K562 (cell line): Measurements from ENCODE around the gene ZNF829. TPM values are rescaled to one million over a fixed set of nuclear protein-coding genes. Genes with fewer than 3 reads are reported as not detected.

Experiments used
- ATAC-seq: fragments of 200-7000 bp; cut with Tn5 transposase; 3 replicates; pipeline ENCODE4 v1.9.1; 2020; ENCODE audit warnings: moderate library complexity
- BruUV-seq: library from RNA; stranded (reverse); fragments of 400-500 nt; replicated peaks from 2 replicates; lab custom pipeline; 2021; lab: Mats Ljungman, UMichigan
- CTCF ChIA-PET: fragments of 300-600 bp; formaldehyde crosslinking; extraction: SDS; loops from one replicate; lab custom pipeline; 2021; ENCODE audit warnings: low intra/inter-chr PET ratio; lab: Yijun Ruan, JAX
- POLR2A ChIA-PET: fragments of 300-600, 350-650 bp; sonication (Branson Sonifier 250); formaldehyde crosslinking; extraction: SDS; loops from one replicate; lab custom pipeline; 2021; ENCODE audit warnings: antibody characterized with exemption, inconsistent platforms; lab: Yijun Ruan, JAX
- DNase-seq, 4 experiments: peaks; one replicate each; pipeline versions ENCODE4 v3.0.0 to v3.0.0-alpha.2; 2011 to 2018; ENCODE audit warnings: low spot score in 3 of 4, mixed read lengths in 3 of 4; ENCODE audit errors: extremely low read depth in 1 of 4
- FAIRE-seq: peaks from 2 replicates; lab custom pipeline; 2011; peaks lifted over from hg19 to GRCh38; lab: Jason Lieb, UNC
- H2AFZ ChIP-seq: 2 replicates; pipeline ENCODE4 v1.6.0; 2011; ENCODE audit warnings: low read depth, low read length, control low read depth, inconsistent platforms
- H3K27ac ChIP-seq: fragments of 200-600 bp; 3 replicates; pipeline ENCODE4 v1.8.0; 2011; ENCODE audit warnings: low read depth, mild to moderate bottlenecking, control low read depth, inconsistent platforms, low read length, moderate library complexity, mixed read lengths; ENCODE audit errors: extremely low read depth
- H3K27me3 ChIP-seq, 2 experiments: fragments of 300-600 bp in 1 of 2; 2 replicates in 1 of 2; 3 replicates in 1 of 2; pipeline versions ENCODE4 v1.6.0 to v1.8.0; 2011; ENCODE audit warnings: inconsistent platforms in 2 of 2, low read length in 2 of 2, mild to moderate bottlenecking in 1 of 2, mixed read lengths in 1 of 2, moderate library complexity in 1 of 2; ENCODE audit not compliant: control insufficient read depth in 2 of 2, insufficient read depth in 2 of 2
- H3K36me3 ChIP-seq: fragments of 300-600 bp; 3 replicates; pipeline ENCODE4 v1.8.0; 2011; ENCODE audit warnings: mild to moderate bottlenecking, low read length, inconsistent platforms; ENCODE audit not compliant: control insufficient read depth, insufficient read depth
- H3K4me1 ChIP-seq, 2 experiments: fragments of 200-600 bp in 1 of 2; replicated peaks in 1 of 2; 2 replicates in 1 of 2; 3 replicates in 1 of 2; pipeline versions ENCODE4 v1.5.1 to v1.8.0; 2011; ENCODE audit warnings: inconsistent platforms in 2 of 2, low read length in 2 of 2, mild to moderate bottlenecking in 1 of 2, mixed read lengths in 1 of 2, moderate library complexity in 1 of 2; ENCODE audit not compliant: control insufficient read depth in 2 of 2, insufficient read depth in 2 of 2
- H3K4me2 ChIP-seq: 2 replicates; pipeline ENCODE4 v1.6.1; 2011; ENCODE audit warnings: low read length, control low read depth, inconsistent platforms, mixed read lengths; ENCODE audit not compliant: insufficient read depth
- H3K4me3 ChIP-seq: fragments of 200-600 bp; sonication (generic), shearing (Covaris generic); 2 replicates; pipeline ENCODE4 v1.5.1; 2016; ENCODE audit warnings: control low read depth, inconsistent platforms
- H3K79me2 ChIP-seq: fragments of 200-600 bp; 3 replicates; pipeline ENCODE4 v1.8.0; 2011; ENCODE audit warnings: low read length, inconsistent platforms; ENCODE audit not compliant: control insufficient read depth, insufficient read depth
- H3K9ac ChIP-seq, 2 experiments: 2 replicates each; pipeline versions ENCODE4 v1.6.0 to v1.6.1; 2011; ENCODE audit warnings: low read depth in 2 of 2, low read length in 2 of 2, control low read depth in 1 of 2, inconsistent platforms in 1 of 2, mild to moderate bottlenecking in 1 of 2, mixed read lengths in 1 of 2; ENCODE audit not compliant: insufficient read depth in 1 of 2
- H3K9me1 ChIP-seq: one replicate; pipeline ENCODE4 v1.6.0; 2011; ENCODE audit warnings: inconsistent platforms, mild to moderate bottlenecking, low read length, moderate library complexity; ENCODE audit not compliant: control insufficient read depth, insufficient read depth
- H3K9me3 ChIP-seq: replicated peaks from 2 replicates; pipeline ENCODE4 v1.5.1; 2011; ENCODE audit warnings: low read depth, low read length, inconsistent platforms; ENCODE audit not compliant: control insufficient read depth, insufficient read depth
- H4K20me1 ChIP-seq: replicated peaks from 2 replicates; pipeline ENCODE4 v1.6.1; 2011; ENCODE audit warnings: low read length, inconsistent platforms, mixed read lengths; ENCODE audit not compliant: control insufficient read depth, insufficient read depth
- BCOR ChIP-seq: fragments of 450-650 bp; IDR thresholded peaks from 2 replicates; pipeline ENCODE4 v1.6.1; 2016
- CBFA2T3 ChIP-seq: fragments of 450-650 bp; IDR thresholded peaks from 2 replicates; pipeline ENCODE4 v1.6.1; 2017
- FOXK2 ChIP-seq, 2 experiments: fragments of 450-650 bp; IDR thresholded peaks in 1 of 2; conservative IDR thresholded peaks in 1 of 2; 2 replicates each; pipeline ENCODE4 v1.6.1; 2016; ENCODE audit warnings: low read depth in 2 of 2, mild to moderate bottlenecking in 1 of 2
- HDAC6 ChIP-seq: IDR thresholded peaks from 2 replicates; pipeline ENCODE4 v1.6.1; 2012; ENCODE audit warnings: low read depth, mild to moderate bottlenecking, control low read depth, inconsistent platforms, low read length, moderate library complexity
- KLF10 ChIP-seq: fragments of 250-450 bp; sonication (Bioruptor Pico); IDR thresholded peaks from 2 replicates; pipeline ENCODE4 v1.6.1; 2021; ENCODE audit warnings: matching md5 sums
- MEF2A ChIP-seq: IDR thresholded peaks from 2 replicates; pipeline ENCODE4 v1.6.1; 2011; ENCODE audit warnings: low read depth, mild to moderate bottlenecking, low read length, moderate library complexity; ENCODE audit not compliant: control insufficient read depth
- ZBTB1 ChIP-seq: sonication (generic); formaldehyde crosslinking; IDR thresholded peaks from 2 replicates; pipeline ENCODE4 v1.8.1; 2023; ENCODE audit warnings: missing genetic modification reagents, low read depth, mild to moderate bottlenecking, borderline replicate concordance
- ZC3H8 ChIP-seq: fragments of 450-650 bp; IDR thresholded peaks from 2 replicates; pipeline ENCODE4 v1.6.1; 2017
- ZNF764 ChIP-seq: fragments of 250-450 bp; sonication (Bioruptor Pico); IDR thresholded peaks from 2 replicates; pipeline ENCODE4 v1.4.0; 2020; ENCODE audit warnings: low read depth, mild to moderate bottlenecking, moderate library complexity
- WGBS: fragments of 100-300 bp; shearing (Covaris generic); methylation state at CpG from one replicate; pipeline ENCODE4 v1.1.6; 2016; ENCODE audit warnings: low coverage, mixed read lengths; ENCODE audit not compliant: insufficient coverage; ENCODE audit errors: missing lambda C conversion rate; 5-methylcytosine and 5-hydroxymethylcytosine counted together
- in situ Hi-C: fragments of 300-500 bp; cut with MboI; formaldehyde crosslinking; loops from 4 replicates; pipeline ENCODE4 v1.15.0; 2018; ENCODE audit warnings: inconsistent platforms, mixed read lengths
- intact Hi-C: fragments of 100-400 bp; cut with micrococcal nuclease; formaldehyde crosslinking; loops from 2 replicates; pipeline ENCODE4 v1.14.2; 2022
- polyA plus RNA-seq, 8 experiments: library from polyadenylated mRNA; depleted of rRNA in 4 of 8; stranded (reverse) in 5 of 8; unstranded in 3 of 8; fragments of >200 nt; fragmentation: Nextera tagmentation in 2 of 8; fragmentation: Illumina TruSeq in 1 of 8; extraction: Ambion mirVana in 2 of 8; extraction: Trizol in 1 of 8; gene quantifications; 2 replicates each; pipeline versions ENCODE4 v1.2.1 to v1.2.3, GENCODE V29; 2011 to 2014; ENCODE audit warnings: inconsistent platforms in 1 of 8, missing spikeins in 1 of 8
- total RNA-seq, 7 experiments: library from RNA; depleted of rRNA in 6 of 7; stranded (reverse); fragments of >200 nt in 6 of 7; fragmentation: Illumina TruSeq in 2 of 7; extraction: Trizol in 2 of 7; gene quantifications; 2 replicates each; pipeline versions ENCODE4 v1.2.1 to v1.2.3, GENCODE V29; 2011 to 2021; ENCODE audit warnings: low replicate concordance in 1 of 7
- TF ChIP-seq, protein P1 (sequence below): fragments of 450-650 bp; formaldehyde crosslinking; IDR thresholded peaks from 2 replicates; pipeline ENCODE4 v1.4.0; 2020; ENCODE audit warnings: mild to moderate bottlenecking, moderate library complexity
- TF ChIP-seq, protein P2 (sequence below), 2 experiments: fragments of 450-650 bp; IDR thresholded peaks; 2 replicates each; pipeline ENCODE4 v1.6.1; 2016; ENCODE audit warnings: mild to moderate bottlenecking in 2 of 2, borderline replicate concordance in 1 of 2, low read depth in 1 of 2, moderate library complexity in 1 of 2
- TF ChIP-seq, protein P3 (sequence below): sonication (generic); formaldehyde crosslinking; IDR thresholded peaks from 2 replicates; pipeline ENCODE4 v1.9.0; 2022; ENCODE audit warnings: mild to moderate bottlenecking, missing genetic modification reagents

ZNF829 gene
- total and polyA plus RNA-seq, 9 of the 15 experiments (the other 6 are each of a cell fraction or from before 2014, with no cell fraction given), result 0.02 to 0.14 (median 0.06) TPM; not detected in 1

DNA sequence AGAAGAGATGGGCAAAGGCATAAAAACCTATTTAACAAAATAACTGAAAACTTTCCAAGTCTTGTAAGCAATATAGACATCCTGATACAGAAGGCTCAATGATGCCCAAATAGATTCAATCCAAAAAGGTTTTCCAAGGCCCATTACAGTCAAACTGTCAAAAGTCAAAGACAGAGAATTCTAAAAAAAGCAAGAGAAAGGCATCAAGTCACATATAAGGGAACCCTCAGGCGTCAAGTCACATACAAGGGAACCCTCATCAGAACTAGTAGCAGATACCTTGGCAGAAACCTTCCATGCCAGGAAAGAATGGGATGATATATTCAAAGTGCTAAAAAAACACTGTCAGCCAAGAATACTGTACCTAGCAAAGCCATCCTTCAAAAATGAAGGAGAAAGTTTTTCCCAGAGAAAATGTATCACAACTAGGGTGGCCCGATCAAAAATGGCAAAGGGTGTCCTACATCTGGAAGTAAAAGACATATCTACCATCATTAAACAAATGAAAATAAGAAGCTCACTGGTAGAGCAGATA, 21.2 kb downstream of the ZNF829 start:
- H3K36me3 ChIP-seq, result no peaks in the 10 kb centered on the region
- no peaks in the 10 kb centered on the region for H4K20me1 ChIP-seq
- H3K27me3 ChIP-seq, result no peaks in the 10 kb centered on the region
- in situ Hi-C loops (no loop called here), intact Hi-C loops (no loop called here)
- no peak overlapping the region for H3K4me3 ChIP-seq
- ATAC-seq, result no peak
- H3K27ac ChIP-seq, result no peak overlapping the region
- no peaks in the 10 kb centered on the region for H3K79me2 ChIP-seq
- WGBS, result 4% methylated on average over 2 of the region's 2 CpGs
- no peak overlapping the region for H3K9ac ChIP-seq
- no peaks in the 10 kb centered on the region for H3K4me1 ChIP-seq
- no peak overlapping the region for H3K4me2 ChIP-seq
- FAIRE-seq, result no peak
- CTCF ChIA-PET, result no interaction called here
- H3K9me1 ChIP-seq, result no peaks in the 10 kb centered on the region
- peaks cover 2% of the 10 kb centered on the region; the same call in 1 of the 2 replicates for H3K9me3 ChIP-seq
- POLR2A ChIA-PET, result no interaction called here
- no peak overlapping the region for H2AFZ ChIP-seq
- BruUV-seq, result no TSS peak
- no peak for DNase-seq
- TF ChIP-seq ZC3H8, result no peak
- TF ChIP-seq ZNF764 (CRISPR knock-in tag), result no peak
- TF ChIP-seq, protein P1, sequence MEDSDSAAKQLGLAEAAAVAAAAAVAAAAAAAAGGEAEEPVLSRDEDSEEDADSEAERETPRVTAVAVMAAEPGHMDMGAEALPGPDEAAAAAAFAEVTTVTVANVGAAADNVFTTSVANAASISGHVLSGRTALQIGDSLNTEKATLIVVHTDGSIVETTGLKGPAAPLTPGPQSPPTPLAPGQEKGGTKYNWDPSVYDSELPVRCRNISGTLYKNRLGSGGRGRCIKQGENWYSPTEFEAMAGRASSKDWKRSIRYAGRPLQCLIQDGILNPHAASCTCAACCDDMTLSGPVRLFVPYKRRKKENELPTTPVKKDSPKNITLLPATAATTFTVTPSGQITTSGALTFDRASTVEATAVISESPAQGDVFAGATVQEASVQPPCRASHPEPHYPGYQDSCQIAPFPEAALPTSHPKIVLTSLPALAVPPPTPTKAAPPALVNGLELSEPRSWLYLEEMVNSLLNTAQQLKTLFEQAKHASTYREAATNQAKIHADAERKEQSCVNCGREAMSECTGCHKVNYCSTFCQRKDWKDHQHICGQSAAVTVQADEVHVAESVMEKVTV (CRISPR knock-in tag), result no peak
- TF ChIP-seq HDAC6, result no peak
- TF ChIP-seq ZBTB1 (CRISPR knock-in tag), result no peak
- no peak for TF ChIP-seq KLF10 (CRISPR knock-in tag)
- no peak for TF ChIP-seq FOXK2 (conservative IDR thresholded peaks at IDR 0.05 in 1 of 2, IDR thresholded peaks at IDR 0.05 in 1 of 2; ENCODE audit: low read depth in 2 of 2)
- TF ChIP-seq, protein P2, sequence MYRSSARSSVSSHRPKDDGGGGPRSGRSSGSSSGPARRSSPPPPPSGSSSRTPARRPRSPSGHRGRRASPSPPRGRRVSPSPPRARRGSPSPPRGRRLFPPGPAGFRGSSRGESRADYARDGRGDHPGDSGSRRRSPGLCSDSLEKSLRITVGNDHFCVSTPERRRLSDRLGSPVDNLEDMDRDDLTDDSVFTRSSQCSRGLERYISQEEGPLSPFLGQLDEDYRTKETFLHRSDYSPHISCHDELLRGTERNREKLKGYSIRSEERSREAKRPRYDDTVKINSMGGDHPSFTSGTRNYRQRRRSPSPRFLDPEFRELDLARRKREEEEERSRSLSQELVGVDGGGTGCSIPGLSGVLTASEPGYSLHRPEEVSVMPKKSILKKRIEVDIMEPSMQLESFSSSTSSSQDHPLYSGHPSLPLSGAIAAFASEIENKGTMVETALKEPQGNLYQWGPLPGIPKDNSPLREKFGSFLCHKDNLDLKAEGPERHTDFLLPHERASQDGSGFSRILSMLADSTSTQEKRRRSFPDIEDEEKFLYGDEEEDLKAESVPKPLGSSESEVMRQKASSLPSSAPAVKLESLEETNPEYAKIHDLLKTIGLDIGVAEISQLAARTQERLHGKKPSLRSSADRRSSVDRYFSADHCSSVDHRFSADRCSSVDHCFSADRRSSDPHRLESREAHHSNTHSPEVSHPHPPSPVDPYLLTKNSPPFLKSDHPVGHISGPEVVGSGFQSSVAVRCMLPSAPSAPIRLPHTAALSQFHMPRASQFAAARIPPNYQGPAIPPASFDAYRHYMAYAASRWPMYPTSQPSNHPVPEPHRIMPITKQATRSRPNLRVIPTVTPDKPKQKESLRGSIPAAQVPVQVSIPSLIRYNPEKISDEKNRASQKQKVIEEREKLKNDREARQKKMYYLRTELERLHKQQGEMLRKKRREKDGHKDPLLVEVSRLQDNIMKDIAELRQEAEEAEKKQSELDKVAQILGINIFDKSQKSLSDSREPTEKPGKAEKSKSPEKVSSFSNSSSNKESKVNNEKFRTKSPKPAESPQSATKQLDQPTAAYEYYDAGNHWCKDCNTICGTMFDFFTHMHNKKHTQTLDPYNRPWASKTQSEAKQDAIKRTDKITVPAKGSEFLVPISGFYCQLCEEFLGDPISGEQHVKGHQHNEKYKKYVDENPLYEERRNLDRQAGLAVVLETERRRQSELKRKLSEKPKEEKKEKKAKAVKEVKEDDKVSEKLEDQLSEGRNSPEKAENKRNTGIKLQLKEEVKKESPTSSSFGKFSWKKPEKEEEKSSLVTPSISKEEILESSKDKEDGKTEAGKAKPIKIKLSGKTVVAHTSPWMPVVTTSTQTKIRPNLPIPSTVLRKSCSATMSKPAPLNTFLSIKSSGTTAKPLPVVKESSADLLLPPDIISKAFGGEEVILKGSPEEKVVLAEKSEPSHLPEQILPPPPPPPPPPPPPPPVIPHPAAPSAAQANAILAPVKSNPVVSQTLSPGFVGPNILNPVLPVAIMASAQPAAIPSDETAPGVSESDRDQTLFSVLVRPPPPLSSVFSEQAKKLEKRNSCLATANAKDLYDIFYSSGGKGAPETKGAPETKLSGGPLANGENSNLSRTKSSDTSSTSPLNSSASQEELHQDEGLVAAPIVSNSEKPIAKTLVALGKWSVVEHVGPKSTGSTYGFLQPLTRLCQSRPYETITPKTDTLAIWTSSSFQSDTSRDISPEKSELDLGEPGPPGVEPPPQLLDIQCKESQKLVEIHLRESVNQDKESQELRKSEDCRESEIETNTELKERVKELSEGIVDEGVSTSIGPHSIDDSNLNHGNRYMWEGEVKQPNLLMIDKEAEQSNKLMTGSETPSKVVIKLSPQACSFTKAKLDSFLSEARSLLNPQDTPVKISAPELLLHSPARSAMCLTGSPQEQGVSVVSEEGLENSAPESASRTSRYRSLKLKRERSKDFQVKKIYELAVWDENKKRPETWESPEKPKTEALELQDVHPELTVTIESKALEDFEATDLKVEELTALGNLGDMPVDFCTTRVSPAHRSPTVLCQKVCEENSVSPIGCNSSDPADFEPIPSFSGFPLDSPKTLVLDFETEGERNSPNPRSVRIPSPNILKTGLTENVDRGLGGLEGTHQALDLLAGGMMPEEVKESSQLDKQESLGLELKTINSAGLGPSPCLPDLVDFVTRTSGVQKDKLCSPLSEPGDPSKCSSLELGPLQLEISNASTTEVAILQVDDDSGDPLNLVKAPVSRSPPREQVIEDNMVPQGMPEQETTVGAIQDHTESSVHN (IDR thresholded peaks at IDR 0.05; ENCODE audit: borderline replicate concordance in 1 of 2, low read depth in 1 of 2), result no peak
- TF ChIP-seq CBFA2T3, result no peak
- TF ChIP-seq, protein P3, sequence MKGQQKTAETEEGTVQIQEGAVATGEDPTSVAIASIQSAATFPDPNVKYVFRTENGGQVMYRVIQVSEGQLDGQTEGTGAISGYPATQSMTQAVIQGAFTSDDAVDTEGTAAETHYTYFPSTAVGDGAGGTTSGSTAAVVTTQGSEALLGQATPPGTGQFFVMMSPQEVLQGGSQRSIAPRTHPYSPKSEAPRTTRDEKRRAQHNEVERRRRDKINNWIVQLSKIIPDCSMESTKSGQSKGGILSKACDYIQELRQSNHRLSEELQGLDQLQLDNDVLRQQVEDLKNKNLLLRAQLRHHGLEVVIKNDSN (CRISPR knock-in tag), result no peak
- TF ChIP-seq MEF2A, result no peak
- no peak for TF ChIP-seq BCOR
